Measurements from ENCODE around the gene LPO. TPM values are rescaled to one million over a fixed set of nuclear protein-coding genes. Genes with fewer than 3 reads are reported as not detected.

LPO gene
- total RNA-seq, 2 donors from 2014 or later: not detected

DNA sequence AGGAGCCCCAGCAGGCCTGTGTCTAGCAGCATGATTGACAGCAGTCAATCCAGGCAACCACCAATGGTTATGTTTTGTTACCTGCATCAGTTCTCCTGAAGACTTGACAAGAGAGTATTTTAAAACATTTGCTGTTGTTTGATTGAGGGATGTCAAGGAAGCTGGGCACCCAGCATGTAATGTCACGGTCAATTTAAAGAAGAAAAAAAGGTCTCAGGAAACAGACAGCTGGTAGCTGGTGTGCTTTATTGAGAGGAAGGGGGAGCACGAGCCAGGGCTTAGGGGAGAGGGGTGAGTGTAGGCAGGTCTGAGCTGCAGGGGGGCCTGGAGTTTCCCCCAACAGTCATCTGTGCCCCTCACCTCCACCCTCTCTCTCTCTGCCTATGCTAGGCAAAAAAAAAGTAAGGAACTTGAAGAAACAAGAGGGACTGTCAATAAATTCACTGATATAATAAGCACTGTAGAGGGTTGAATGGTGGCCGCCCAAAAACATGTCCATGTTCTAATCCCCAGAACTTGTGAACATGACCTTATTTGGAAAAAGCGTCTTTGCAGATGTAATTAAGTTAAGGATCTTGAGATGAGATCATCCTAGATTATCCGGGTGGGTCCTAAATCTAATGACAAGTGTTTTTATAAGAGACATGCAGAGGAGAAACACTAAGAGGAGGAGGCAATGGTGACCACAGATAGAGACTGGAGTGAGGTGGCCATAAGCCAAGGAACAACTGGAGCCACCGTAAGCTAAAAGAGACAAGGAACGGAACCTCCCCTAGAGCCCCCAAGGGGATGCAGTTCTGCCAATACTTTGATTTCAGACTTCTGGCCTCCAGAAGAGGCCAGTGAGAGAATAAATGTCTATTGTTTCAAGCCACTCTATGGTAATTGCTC lies 75.7 kb downstream of the LPO start:
- H3K27ac ChIP-seq: no peak overlapping the region
- no peak overlapping the region for H3K4me3 ChIP-seq
- H3K9me3 ChIP-seq: no peaks in the 10 kb centered on the region
- DNase-seq (ENCODE audit: low spot score): no peak
- H3K4me1 ChIP-seq (replicated peaks): no peaks in the 10 kb centered on the region
- intact Hi-C loops (cut with DNase I): no loop called here
- whole genome bisulfite sequencing: 72% methylated on average over 7 of the region's 7 CpGs
- TF ChIP-seq POLR2AphosphoS5 (IDR thresholded peaks at IDR 0.05): no peak
- no peak for TF ChIP-seq POLR2A (IDR thresholded peaks at IDR 0.05)
- no peak for TF ChIP-seq CTCF (IDR thresholded peaks at IDR 0.05)
- no peaks in the 10 kb centered on the region for H3K27me3 ChIP-seq (replicated peaks; ENCODE audit: insufficient read depth)
- no peaks in the 10 kb centered on the region for H3K36me3 ChIP-seq

DNA sequence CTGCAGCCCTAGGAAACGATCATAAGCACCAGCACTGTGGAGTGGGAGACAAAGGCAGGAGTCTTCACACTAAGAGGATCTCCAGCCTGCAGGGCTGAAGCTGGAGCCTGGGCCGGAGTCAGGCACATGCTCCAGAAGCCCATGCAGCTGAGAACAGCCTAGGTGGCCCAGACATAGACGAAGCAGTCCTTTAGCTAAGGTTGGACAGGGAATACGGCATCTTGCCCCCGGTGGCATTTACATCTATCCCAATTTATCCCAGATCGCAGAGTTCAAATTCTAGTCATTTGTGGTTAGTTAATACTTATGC lies 76.3 kb downstream of the LPO start:
- intact Hi-C loops (cut with DNase I): no loop called here

GRCh38 chr17:58315281-58315711 lies 76.9 kb downstream of the LPO start:
- TF ChIP-seq POLR2AphosphoS5 (IDR thresholded peaks at IDR 0.05): no peak
- no peak for TF ChIP-seq CTCF (IDR thresholded peaks at IDR 0.05)
- TF ChIP-seq POLR2A (IDR thresholded peaks at IDR 0.05): no peak
- no peaks in the 10 kb centered on the region for H3K36me3 ChIP-seq
- no peaks in the 10 kb centered on the region for H3K4me1 ChIP-seq (replicated peaks)
- no peaks in the 10 kb centered on the region for H3K27me3 ChIP-seq (replicated peaks; ENCODE audit: insufficient read depth)
- WGBS: 97% methylated on average over 6 of the region's 6 CpGs
- H3K9me3 ChIP-seq: no peaks in the 10 kb centered on the region
- no peak overlapping the region for H3K27ac ChIP-seq
- intact Hi-C loops (cut with DNase I): no loop called here
- no peak for DNase-seq (ENCODE audit: low spot score)
- H3K4me3 ChIP-seq: no peak overlapping the region

More for the DNA sequence above, 76.3 kb downstream of the LPO start:
- Histone ChIP-seq H3K4me3 (no peak overlapping the region), H3K27ac (no peak overlapping the region), H3K4me1 (replicated peaks) (no peaks in the 10 kb centered on the region), H3K36me3 (no peaks in the 10 kb centered on the region), H3K9me3 (no peaks in the 10 kb centered on the region), H3K27me3 (replicated peaks; ENCODE audit: insufficient read depth) (no peaks in the 10 kb centered on the region)
- TF ChIP-seq POLR2A (IDR thresholded peaks at IDR 0.05) (no peak), POLR2AphosphoS5 (IDR thresholded peaks at IDR 0.05) (no peak), CTCF (IDR thresholded peaks at IDR 0.05) (no peak)
- 89% methylated on average over 6 of the region's 6 CpGs for WGBS
- DNase-seq (ENCODE audit: low spot score): no peak

GRCh38 chr17:58315750-58316149 lies 77.4 kb downstream of the LPO start:
- Histone ChIP-seq H3K27me3 (replicated peaks; ENCODE audit: insufficient read depth) (no peaks in the 10 kb centered on the region), H3K4me3 (no peak overlapping the region), H3K9me3 (no peaks in the 10 kb centered on the region), H3K4me1 (replicated peaks) (no peaks in the 10 kb centered on the region), H3K36me3 (no peaks in the 10 kb centered on the region), H3K27ac (no peak overlapping the region)
- TF ChIP-seq CTCF (IDR thresholded peaks at IDR 0.05) (no peak), POLR2A (IDR thresholded peaks at IDR 0.05) (no peak), POLR2AphosphoS5 (IDR thresholded peaks at IDR 0.05) (no peak)
- no peak for DNase-seq (ENCODE audit: low spot score)
- intact Hi-C loops (cut with DNase I): no loop called here
- 95% methylated on average over 4 of the region's 4 CpGs for WGBS
